ENCODE measurements around the gene TSHZ2.
"Not testable (repeated sequence)": the region's sequence is repeated elsewhere in the genome, so short reads cannot be mapped to it uniquely, and the experiment has no call there.

TSHZ2 gene

DNA sequence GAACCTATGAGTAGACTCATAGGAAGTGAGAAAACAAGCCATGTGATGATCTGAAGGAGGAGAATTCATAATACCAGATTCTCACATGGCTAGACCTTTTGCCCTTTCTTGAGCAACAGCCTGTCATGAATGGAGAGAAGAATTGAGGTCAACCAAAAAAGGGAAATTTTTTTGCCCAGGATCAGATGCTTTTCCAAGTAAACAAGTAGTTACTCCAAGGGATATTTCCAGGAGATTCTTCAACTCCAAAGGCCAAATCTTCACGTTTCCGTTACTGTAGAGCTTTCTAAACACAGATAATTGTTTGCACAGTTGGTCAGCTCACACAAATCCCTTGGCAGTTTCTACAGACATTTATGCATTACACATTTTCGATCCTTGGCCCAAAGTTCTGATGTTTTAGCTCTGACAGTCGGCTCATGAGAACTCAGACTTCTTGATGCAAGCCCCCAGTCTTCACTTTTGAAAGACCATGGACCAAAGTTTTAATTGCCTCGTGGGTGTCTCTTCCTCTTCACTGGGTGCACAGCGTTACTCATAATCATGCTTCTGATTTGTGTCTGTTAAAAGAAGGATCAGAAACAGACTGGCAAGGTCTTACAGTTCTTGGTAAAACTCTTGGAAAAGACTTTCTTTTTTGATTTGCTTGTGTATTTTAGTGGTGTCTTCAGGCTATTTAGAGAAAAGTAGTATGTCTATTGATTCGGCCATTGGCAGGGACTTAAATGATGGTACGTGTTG, 115.0 kb downstream of the TSHZ2 start:
- DNase-seq (ENCODE audit: low spot score): no peak

DNA sequence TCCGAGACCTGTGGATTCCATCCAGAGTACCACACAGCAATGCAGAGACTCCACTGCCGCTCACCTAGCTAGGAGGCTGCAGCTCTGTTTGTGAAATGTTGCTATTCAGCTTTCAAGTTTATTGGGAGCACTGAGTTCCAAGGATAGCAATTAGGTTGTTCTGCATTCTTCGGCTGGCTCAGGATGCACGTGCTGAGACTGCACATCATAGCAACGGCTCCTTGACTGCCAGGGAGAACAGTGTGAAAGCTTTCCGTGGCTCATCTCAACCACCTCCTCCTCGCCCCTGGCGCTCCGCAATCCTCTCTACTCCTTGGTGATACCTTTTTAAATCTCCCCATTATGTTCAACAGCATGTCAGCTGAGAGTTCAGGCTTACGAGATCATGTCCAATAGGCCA, 116.6 kb downstream of the TSHZ2 start:
- no peak for DNase-seq (ENCODE audit: low spot score)

DNA sequence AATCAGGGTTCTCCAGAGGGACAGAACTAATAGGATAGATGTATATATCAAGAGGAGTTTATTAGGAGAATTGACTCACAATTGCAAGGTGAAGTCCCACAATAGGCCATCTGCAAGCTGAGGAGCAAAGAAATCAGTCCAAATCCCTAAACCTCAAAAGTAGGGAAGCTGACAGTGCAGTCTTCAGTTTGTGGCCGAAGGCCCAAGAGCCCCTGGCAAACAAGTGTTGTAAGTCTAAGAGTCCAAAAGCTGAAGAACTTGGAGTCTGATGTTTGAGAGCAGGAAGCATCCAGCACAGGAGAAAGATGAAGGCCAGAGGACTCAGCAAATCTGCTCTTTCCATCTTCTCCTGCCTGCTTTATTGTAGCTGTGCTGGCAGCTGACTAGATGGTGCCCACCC, 117.7 kb downstream of the TSHZ2 start:
- DNase-seq (ENCODE audit: low spot score): not testable (repeated sequence)

DNA sequence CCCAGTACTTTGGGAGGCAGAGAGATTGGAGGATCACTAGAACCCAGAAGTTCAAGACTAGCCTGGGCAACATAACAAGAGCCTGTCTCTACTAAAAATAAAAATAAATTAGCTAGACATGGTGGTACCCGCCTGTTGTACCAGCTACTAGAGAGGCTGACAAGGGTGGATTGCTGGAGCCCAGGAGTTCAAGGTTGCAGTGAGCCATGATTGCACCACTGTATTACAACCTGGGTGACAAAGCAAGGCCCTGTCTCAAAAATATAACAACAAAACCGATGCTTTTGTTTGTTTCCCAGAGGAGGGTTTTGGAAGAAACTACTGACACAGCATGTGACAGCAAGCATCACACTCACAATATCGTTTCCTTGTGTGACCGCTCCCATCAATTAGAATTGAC, 119.6 kb downstream of the TSHZ2 start:
- DNase-seq (ENCODE audit: low spot score): no peak

DNA sequence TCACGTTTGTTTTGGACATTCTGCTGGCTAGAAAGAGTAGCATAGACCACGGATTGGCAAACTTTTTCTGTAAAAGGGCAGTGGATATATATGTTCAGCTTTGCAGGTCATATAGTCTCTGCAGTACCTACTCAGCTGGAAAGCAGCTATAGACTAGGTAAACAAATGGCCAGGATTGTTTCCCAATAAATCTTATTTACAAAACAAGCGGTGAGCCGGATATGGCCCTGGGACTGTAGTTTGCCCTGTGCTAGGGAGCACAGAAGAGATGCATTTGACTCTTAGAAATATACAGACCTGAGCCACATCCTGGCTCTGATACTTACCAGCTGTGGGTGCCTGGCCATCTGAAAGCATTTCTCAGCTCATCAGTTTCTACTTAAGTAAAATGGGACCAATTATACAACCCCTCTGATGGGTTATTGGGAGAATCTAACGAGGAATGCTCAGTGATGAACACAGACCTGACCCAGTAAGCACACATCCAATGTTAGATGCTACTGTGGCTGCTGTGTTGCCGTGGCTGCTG, 120.7 kb downstream of the TSHZ2 start:
- no peak for DNase-seq (ENCODE audit: low spot score)

DNA sequence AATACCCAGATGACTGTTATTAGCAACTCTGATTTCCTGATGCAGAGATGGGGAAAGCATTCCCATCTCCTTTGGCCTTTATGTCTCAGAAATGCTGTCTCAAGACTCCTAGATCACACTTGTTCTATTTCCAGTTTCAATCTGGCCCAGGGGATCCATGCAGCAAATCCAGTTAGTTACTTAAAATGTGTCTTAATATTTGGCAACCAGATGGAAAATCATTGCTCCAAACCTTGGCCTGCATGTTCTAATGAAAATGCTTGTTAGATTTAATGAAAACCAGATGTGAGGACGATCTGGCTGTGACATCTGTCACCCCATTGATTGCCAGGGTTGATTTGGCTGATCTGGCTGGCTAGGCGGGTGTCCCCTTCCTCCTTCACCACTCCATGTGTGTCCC, 125.2 kb downstream of the TSHZ2 start:
- no peak for DNase-seq (ENCODE audit: low spot score)

DNA sequence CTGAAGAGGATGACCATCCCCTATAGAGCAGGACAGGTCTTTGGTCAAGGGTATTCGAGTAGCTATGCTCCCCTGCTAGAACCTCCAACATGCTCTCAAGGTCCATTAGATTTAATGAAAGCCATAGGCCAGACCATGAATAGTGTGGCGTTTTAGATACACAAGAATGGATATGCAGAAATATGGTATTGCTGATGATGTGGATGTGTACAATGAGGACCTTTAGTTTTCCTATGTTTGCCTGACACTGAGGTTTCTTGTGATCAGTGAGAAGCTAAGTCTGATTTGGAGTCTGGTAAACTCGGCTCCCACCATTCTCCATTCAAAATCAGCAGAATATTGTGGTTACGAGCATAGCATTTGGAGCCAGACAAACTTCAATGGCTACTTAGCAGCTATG, 125.6 kb downstream of the TSHZ2 start:
- DNase-seq (ENCODE audit: low spot score): no peak

DNA sequence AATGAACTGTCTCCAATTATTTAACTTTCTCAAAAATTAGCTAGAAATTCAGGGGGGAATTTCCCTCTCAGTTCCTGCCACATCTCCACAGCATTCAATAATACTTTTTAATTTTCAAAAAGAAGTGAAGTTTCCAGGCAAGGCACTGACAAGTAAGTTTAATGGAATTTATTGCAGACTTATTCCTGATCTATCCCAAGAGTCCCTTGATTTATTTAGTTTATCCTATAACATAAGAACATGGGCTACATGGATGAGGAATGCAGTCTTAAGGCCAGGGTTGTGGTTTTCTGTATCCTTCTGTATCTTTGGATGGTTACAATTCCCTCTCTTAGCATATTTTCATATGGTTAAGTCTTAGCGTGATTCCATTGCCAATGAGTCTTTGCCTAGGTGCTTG, 126.5 kb downstream of the TSHZ2 start:
- no peak for DNase-seq (ENCODE audit: low spot score)

DNA sequence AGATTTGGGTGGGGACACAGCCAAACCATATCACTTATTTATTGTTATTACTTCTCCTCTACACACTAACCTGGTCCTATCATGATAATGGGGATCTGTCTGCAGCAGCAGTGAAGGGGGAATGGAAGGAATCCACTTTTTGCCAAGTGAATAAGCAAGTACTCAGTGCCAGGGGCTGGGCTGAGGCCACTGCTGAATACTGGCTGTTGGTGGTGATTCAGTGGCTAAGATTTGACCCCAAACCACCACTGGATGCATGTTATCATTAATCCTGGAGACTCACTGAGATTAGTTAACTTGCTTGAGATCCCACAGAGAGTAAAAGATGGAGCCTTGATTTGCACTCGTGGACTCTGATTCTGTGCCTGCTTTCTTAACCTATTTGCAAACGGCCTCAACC, 127.7 kb downstream of the TSHZ2 start:
- no peak for DNase-seq (ENCODE audit: low spot score)

DNA sequence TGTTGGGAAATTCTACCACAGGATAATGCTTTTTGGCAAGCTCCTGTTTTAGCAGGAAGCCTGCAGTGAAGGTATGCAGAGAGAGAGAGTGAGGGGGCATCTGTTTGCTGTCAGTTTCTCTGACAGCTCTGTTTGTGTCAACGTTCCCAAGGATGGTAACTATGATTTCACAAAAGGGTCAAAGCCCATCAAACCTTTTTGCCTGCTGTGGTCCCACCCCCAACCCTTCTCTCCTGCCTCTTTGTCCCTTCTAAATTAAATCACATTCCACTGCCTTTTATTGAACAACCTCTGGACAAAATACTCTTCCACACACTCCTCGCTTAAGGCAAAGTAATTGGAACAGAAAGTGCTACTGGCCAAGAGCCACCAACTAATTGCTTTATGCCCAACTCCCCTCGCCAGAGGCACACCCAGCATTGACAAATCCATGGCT, 128.3 kb downstream of the TSHZ2 start:
- no peak for DNase-seq (ENCODE audit: low spot score)

DNA sequence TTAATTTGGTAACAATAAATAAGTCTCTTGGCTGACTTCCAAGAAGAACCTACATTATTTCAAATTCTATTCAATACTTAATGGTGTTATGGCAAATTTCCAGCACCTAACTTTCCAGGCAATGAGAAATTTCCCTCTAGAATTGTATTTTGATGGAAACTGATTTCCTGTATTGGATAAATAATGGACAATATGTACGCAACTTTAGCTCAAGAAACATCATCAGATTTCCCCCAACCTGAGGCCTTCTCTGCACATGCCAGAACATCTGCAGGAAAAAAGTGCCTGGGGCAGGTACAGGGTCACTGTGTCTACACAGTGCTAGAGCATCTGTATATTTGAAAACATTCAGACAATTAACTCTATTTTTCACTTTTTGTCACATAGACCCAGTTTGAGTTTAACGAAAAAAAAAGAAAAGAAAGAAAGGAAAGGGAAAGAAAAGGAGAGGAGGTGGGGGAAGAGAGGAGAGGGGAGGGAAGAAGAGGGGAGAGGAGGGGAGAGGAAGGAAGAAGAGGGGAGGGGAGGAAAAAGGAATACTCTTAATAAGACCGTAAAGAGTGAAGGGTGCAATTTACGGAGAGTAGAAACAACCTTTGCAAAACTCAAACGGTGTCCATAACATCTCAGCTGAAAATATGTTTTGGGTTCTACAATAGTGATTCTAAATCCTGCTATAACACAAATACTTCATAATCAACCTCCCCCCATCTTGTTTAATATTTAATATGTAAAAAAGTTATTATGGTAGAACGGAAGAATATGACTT, 130.0 kb downstream of the TSHZ2 start:
- no peak for DNase-seq (ENCODE audit: low spot score)

DNA sequence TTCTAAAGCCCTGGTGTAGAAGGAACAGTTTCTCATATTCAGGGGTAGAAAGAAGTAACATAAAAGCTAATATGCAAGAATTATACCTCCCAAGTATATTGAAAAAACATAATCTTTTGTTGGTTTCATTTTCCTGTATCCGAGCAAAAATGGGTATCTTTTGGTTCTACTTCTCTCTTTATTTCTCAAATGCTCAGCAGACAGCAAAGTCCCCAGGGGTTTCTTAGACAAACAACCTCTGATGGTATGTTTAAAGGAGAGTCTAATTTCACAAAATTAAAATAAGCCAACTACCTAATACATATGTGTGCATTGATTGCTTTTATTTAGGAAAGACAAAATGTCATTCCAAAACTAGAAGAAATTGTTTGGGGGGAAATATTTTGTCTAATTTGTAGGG, 131.0 kb downstream of the TSHZ2 start:
- no peak for DNase-seq (ENCODE audit: low spot score)

DNA sequence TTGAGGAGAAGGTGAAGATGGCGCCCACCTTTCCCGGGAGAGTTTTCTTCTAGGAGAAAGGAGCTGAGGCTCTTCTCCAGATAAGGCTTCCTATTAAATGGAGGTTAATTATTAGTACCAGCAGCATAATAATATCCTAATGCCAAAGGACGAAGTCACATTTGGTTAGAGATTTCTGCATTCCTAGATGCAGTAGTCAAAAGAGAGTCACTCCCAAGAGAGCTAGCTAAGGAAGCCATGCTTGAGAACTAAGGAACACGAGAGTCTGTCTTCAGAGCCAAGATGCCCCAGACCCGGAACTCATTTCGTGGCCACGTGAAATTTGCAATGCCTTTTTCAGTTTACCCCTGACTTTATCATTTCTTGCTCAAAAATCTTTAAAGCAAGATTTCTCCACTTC, 132.7 kb downstream of the TSHZ2 start:
- DNase-seq (ENCODE audit: low spot score): no peak

DNA sequence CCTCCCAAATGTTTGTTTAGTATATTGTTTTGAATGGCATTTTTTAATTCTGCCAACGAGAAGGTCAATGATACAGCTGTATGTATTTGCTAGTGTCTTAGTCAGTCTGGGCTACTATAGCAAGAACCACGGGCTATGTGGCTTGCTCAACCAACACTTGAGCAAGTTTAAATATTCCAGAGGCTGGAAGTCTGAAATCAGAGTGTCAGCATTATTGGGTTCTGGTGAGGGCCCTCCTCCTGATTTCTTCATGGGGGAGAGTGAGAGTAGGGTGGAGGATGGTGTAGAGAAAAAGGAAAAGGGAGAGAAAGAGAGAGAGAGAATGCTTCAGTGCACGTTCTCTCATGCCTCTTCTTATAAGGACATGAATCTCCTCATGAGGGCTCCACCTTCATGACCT, 144.6 kb downstream of the TSHZ2 start:
- no peak for DNase-seq (ENCODE audit: low spot score)

DNA sequence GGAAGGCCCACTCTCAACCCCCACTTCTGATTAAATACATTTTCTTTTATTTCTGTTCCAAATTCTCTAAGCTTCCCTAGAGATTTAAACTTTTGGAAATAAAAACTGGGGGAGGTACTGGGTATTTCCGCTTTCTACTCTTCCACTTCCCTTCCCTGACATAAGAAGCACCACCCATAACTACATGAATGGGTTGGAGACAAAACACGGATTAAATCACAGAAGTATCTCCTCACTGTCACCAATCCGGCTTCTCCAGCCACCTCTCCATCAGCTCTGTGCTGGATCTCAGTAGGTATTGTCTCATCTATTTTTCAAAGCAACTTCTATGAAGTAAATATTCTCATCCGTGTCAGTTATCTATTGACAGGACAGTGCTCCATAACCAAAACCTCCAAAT, 150.7 kb downstream of the TSHZ2 start:
- DNase-seq (ENCODE audit: low spot score): no peak

DNA sequence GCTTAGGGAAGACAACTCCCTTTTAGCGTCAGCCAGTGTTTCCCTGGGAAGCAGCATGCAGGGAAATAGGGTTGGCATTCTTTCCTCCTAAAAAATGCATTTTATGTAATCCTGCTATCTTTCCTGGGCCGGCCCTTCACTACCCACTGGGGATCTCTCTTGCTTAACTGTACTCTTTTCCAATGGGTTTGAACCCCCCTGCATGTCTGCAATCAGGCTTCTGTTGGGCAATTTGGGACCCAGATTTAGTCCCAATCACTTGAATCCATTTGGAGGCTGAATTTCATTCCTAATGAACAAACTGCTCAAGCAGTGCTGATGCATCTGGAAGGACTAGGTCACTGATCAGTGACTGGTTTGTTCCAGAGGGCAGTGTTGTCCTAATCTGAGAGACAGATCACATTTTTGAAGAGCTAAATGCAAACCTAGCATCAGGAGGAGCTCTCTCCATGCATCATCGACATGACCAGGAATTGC, 152.0 kb downstream of the TSHZ2 start:
- DNase-seq (ENCODE audit: low spot score): no peak

DNA sequence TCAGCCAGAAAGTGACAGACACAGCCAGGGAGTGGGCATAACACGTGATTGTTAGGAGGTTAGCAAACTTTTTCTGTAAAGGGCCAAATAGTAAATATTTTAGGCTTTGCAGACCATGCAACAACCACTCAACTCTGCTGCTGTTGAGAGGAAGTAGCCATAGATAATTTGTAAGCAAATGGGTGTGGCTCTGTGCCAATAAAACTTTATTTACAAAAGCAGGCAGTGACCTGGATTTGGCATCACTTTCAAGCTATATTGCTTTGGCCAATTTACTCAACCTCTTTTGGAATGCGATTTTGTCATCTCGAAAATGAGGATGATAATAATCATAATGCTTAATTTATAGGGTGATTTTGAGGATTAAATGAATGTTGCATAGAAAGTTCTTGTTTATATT, 152.6 kb downstream of the TSHZ2 start:
- DNase-seq (ENCODE audit: low spot score): no peak

DNA sequence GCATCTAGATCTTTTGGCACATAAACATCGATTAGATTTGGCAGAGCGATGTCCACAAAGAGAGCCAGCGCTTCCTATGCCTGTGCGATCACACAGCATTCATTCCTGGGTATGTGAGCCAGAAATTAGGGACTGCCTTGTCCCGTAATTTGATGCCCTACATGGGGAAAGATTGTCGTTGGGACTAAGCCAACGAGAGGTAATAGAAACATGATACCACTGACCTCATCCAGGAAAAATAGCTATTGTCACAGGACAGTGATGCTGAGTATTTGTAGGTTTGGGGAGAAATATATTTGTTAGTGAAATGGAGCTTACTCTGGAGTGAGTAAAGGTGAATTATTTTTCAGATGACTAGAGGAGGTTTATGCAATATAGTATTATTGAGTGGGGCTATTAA, 154.0 kb downstream of the TSHZ2 start:
- DNase-seq (ENCODE audit: low spot score): no peak

DNA sequence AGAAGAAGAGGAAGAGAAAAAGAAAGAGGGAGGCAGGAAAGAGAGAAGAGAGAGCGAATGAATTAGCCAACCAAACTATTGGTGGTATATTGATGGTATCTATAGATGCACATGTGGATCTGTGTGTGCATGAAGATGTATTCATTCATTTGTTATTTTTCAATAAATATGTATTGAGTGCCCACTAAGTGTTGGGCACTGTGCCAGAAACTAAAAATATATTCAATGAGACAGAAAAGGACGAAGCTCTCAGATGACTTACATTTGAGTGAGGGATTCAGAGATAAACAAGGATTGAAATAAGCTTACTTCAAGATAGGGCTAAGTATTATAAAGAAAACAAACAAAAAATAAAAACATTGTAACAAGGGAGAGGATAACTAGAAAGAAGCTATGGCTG, 154.9 kb downstream of the TSHZ2 start:
- no peak for DNase-seq (ENCODE audit: low spot score)

DNA sequence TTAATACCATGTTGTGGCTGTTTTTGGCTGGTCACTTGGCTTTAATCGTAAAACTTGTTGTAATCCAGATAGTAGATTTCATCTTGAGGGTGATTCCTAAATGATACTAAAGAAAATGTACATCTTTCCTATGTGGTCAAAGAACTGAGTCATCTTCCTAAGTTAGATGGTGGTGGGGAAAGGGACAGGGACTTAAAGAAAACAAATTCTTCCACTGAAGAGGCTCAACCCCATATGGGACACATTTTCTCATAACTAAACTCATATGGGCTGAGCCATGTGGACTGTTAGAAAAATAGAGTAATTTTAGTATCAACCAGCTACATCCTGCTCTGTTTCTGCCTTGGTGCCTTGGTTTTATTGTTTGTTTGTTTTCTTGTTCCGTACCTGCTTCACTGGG, 155.8 kb downstream of the TSHZ2 start:
- no peak for DNase-seq (ENCODE audit: low spot score)

DNA sequence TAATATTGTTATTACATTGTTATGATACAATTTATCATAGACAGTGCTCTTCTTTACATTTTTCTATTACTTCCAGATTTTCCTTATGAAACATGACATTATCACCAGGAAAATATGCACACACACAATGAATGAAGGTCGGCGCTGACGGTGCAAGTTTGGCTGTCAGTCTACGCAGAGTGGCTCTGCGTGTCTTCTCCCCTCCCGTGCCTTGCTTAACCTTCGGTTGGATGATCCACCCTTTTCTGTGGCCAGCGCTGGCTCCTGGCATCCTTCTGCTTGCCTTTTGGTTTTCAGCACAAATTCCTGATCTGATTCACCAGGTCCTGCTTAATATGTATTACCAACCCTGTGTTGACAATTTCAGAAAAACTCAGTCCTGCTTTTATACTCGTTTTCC, 157.4 kb downstream of the TSHZ2 start:
- DNase-seq (ENCODE audit: low spot score): no peak

DNA sequence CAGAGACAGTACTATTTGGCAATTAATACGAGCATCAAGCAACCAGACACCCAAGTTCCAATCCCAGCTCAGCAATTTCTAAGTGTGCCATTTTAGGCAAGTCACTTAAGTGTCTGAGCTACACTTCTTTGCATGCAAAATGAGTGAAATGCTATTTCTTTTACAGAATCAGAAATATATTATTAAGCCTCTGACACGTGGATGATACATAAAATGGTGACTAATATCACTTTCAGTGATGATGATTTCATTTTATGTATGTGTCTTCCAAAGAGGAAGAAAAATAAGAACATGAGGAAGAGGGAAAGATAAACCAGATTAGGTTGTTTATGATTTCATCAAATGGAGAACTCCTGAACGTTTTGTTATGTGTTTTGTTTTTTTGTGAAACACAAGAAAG, 158.6 kb downstream of the TSHZ2 start:
- DNase-seq (ENCODE audit: low spot score): no peak

DNA sequence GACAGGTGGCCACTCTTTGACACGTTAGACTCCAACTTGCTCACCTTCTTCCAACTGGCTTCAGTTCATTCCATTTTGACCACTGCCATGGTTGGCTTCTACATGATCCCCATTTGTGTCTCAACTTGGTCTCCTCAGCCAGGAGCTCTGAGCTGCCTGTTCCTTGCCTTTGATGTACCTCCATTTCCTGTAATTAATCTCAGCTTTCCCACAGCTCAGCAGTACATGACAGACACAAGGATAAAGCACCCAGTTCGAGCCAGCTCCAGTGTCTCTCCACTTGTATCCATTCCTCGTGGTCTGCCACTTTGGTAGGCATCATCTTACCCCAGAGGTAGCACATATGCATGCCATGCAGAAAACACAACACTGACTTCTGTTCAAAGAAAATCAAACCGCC, 161.0 kb downstream of the TSHZ2 start:
- no peak for DNase-seq (ENCODE audit: low spot score)
